DMS 273 treated with DMSO at 0.1 percent for 48 hours (cell line): ENCODE data around the gene PCDHB9.

Source experiments
- DNase-seq: peaks from one replicate; lab custom pipeline; 2025; lab: John Stamatoyannopoulos, UW

PCDHB9 gene

DNA sequence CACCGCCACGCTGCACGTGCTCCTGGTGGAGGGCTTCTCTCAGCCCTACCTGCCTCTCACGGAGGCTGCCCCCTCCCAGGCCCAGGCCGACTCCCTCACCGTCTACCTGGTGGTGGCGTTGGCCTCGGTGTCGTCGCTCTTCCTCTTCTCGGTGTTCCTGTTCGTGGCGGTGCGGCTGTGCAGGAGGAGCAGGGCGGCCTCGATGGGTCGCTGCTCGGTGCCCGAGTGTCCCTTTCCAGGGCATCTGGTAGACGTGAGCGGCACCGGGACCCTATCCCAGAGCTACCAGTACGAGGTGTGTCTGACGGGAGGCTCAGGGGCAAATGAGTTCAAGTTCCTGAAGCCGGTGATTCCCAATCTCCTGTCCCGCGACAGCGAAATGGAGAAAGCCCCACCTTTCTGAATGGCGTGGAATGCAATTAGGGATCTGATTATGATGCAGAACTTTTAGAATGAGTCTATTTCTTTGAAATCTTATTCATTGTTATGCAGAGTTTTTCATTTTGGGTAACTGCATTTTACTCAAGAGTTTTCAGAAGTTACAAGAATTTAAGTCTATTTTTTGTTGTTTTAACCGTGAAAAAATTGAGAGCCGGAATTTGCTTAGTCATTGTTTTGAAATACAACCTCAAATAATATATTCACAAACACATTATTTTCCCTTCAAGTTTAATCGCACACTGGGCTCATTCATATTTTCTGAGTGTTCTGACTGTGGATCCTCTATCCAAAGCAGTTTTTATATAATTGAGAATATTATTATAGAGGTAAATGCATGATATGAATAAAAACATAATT is 49.8 kb downstream of the PCDHB9 start:
- no peak for DNase-seq
